ENCODE data around the gene PDE4C. TPM values are rescaled to one million over a fixed set of nuclear protein-coding genes. Genes with fewer than 3 reads are reported as not detected.
A peak's percentile ranks its signal among the peaks of the same experiment; 100 is the strongest.

The PDE4C gene
- total and polyA plus RNA-seq, 9 of the 15 experiments (the other 6 are each of a cell fraction or from before 2014, with no cell fraction given) = 0.04 to 0.91 (median 0.20) TPM; not detected in 1

- TF ChIP-seq ETV6 (IDR thresholded peaks at IDR 0.05; ENCODE audit: borderline replicate concordance in 1 of 2, low read depth in 2 of 2, low read length in 1 of 2) (no peak), ETV6 (CRISPR knock-in tag; IDR thresholded peaks at IDR 0.05; ENCODE audit: borderline replicate concordance) (no peak), ZNF347 (CRISPR knock-in tag; IDR thresholded peaks at IDR 0.05; ENCODE audit: low read depth) (no peak), CBX1 (IDR thresholded peaks at IDR 0.05; ENCODE audit: low read depth) (peak; percentile 83), PTBP1 (IDR thresholded peaks at IDR 0.05; ENCODE audit: low read depth, low read length) (peak; percentile 92; the same call in 1 of the 2 replicates), ZNF140 (CRISPR knock-in tag; IDR thresholded peaks at IDR 0.05) (no peak), HDAC2 (IDR thresholded peaks at IDR 0.05) (peak; percentile 81; the same call in 1 of the 2 replicates), DMBX1 (CRISPR knock-in tag; IDR thresholded peaks at IDR 0.05; ENCODE audit: borderline replicate concordance) (no peak), SMC3 (conservative IDR thresholded peaks at IDR 0.05; ENCODE audit: insufficient read depth, low read depth, low read length) (0 out of 2 replicates have a peak, but pooled peaks have one; percentile 10), KLF16 (IDR thresholded peaks at IDR 0.05) (no peak), TARDBP (IDR thresholded peaks at IDR 0.05) (no peak), RAD21 (CRISPR knock-in tag; conservative IDR thresholded peaks at IDR 0.05 in 1 of 2, IDR thresholded peaks at IDR 0.05 in 1 of 2) (peak in 1 of 2 experiments; percentile 34; a peak in 1 of 4 replicates), TFAM (CRISPR knock-in tag; conservative IDR thresholded peaks at IDR 0.05) (no peak), RAD51 (IDR thresholded peaks at IDR 0.05; ENCODE audit: borderline replicate concordance, low read depth) (no peak), DACH1 (IDR thresholded peaks at IDR 0.05; ENCODE audit: partially characterized antibody) (peak; percentile 49), PCBP1 (IDR thresholded peaks at IDR 0.05; ENCODE audit: low read depth, low read length, poor library complexity, severe bottlenecking) (no peak), SRSF1 (IDR thresholded peaks at IDR 0.05; ENCODE audit: low read depth, low read length) (no peak), BMI1 (IDR thresholded peaks at IDR 0.05; ENCODE audit: low read length) (no peak), ZNF79 (CRISPR knock-in tag; IDR thresholded peaks at IDR 0.05; ENCODE audit: low read depth) (no peak), TRIM24 (IDR thresholded peaks at IDR 0.05) (0 out of 4 replicates have a peak, but pooled peaks of 1 of the 2 experiments have one; percentile 14), ZKSCAN8 (CRISPR knock-in tag; IDR thresholded peaks at IDR 0.05) (no peak), POU5F1 (IDR thresholded peaks at IDR 0.05; ENCODE audit: borderline replicate concordance, low read depth, low read length, partially characterized antibody) (no peak), CHD4 (IDR thresholded peaks at IDR 0.05; ENCODE audit: insufficient read depth, insufficient replicate concordance, low read depth, low read length, poor library complexity, severe bottlenecking) (peak; percentile 75), ZNF174 (CRISPR knock-in tag; IDR thresholded peaks at IDR 0.05) (no peak)
- TF ChIP-seq, protein P1, sequence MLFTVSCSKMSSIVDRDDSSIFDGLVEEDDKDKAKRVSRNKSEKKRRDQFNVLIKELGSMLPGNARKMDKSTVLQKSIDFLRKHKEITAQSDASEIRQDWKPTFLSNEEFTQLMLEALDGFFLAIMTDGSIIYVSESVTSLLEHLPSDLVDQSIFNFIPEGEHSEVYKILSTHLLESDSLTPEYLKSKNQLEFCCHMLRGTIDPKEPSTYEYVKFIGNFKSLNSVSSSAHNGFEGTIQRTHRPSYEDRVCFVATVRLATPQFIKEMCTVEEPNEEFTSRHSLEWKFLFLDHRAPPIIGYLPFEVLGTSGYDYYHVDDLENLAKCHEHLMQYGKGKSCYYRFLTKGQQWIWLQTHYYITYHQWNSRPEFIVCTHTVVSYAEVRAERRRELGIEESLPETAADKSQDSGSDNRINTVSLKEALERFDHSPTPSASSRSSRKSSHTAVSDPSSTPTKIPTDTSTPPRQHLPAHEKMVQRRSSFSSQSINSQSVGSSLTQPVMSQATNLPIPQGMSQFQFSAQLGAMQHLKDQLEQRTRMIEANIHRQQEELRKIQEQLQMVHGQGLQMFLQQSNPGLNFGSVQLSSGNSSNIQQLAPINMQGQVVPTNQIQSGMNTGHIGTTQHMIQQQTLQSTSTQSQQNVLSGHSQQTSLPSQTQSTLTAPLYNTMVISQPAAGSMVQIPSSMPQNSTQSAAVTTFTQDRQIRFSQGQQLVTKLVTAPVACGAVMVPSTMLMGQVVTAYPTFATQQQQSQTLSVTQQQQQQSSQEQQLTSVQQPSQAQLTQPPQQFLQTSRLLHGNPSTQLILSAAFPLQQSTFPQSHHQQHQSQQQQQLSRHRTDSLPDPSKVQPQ (CRISPR knock-in tag; IDR thresholded peaks at IDR 0.05; ENCODE audit: borderline replicate concordance) = no peak
- TF ChIP-seq, protein P2, sequence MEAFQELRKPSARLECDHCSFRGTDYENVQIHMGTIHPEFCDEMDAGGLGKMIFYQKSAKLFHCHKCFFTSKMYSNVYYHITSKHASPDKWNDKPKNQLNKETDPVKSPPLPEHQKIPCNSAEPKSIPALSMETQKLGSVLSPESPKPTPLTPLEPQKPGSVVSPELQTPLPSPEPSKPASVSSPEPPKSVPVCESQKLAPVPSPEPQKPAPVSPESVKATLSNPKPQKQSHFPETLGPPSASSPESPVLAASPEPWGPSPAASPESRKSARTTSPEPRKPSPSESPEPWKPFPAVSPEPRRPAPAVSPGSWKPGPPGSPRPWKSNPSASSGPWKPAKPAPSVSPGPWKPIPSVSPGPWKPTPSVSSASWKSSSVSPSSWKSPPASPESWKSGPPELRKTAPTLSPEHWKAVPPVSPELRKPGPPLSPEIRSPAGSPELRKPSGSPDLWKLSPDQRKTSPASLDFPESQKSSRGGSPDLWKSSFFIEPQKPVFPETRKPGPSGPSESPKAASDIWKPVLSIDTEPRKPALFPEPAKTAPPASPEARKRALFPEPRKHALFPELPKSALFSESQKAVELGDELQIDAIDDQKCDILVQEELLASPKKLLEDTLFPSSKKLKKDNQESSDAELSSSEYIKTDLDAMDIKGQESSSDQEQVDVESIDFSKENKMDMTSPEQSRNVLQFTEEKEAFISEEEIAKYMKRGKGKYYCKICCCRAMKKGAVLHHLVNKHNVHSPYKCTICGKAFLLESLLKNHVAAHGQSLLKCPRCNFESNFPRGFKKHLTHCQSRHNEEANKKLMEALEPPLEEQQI (IDR thresholded peaks at IDR 0.05) = no peak
These were observed 3.2 kb upstream of the PDE4C start (continued) for GRCh38 chr19:18229474-18229873.
